Prostate gland (tissue), 2 donors: ENCODE data around the gene DTNB. TPM values are rescaled to one million over a fixed set of nuclear protein-coding genes. Genes with fewer than 3 reads are reported as not detected.

Experiments used
- DNase-seq: peaks from one replicate; pipeline ENCODE4 v3.0.0-alpha.2; 2019; ENCODE audit warnings: low spot score
- H3K27ac ChIP-seq, 2 donors: fragments of 200-600 bp; sonication (generic); 2 replicates each; pipeline ENCODE4 v1.5.1; 2017 to 2019
- H3K27me3 ChIP-seq: fragments of 200-600 bp; sonication (generic); replicated peaks from 2 replicates; pipeline ENCODE4 v1.5.1; 2019; ENCODE audit not compliant: insufficient read depth
- H3K36me3 ChIP-seq, 2 donors: fragments of 200-600 bp; sonication (generic); 1 replicate in 1 of 2; 2 replicates in 1 of 2; pipeline versions ENCODE4 v1.5.1 to v1.8.1; 2017 to 2019
- H3K4me1 ChIP-seq: fragments of 200-600 bp; sonication (generic); replicated peaks from 2 replicates; pipeline ENCODE4 v1.5.1; 2019
- H3K4me3 ChIP-seq, 2 donors: fragments of 200-600 bp; sonication (generic); 2 replicates each; pipeline ENCODE4 v1.5.1; 2017 to 2019
- H3K9me3 ChIP-seq: fragments of 200-600 bp; sonication (generic); 2 replicates; pipeline ENCODE4 v1.5.1; 2017
- POLR2A ChIP-seq: fragments of 450-650 bp; IDR thresholded peaks from one replicate; pipeline ENCODE4 v1.6.1; 2016; ENCODE audit warnings: antibody characterized with exemption, mild to moderate bottlenecking
- POLR2AphosphoS5 ChIP-seq: sonication (generic); formaldehyde crosslinking; IDR thresholded peaks from one replicate; pipeline ENCODE4 v1.6.1; 2017; ENCODE audit warnings: antibody characterized with exemption
- WGBS: methylation state at CpG from one replicate; pipeline ENCODE4 v1.1.5; 2018; 5-methylcytosine and 5-hydroxymethylcytosine counted together
- intact Hi-C: fragments of 100-400 bp; cut with DNase I; formaldehyde crosslinking; loops from one replicate; pipeline ENCODE4 v1.14.2; 2022
- total RNA-seq, 2 donors: library from RNA; depleted of rRNA; stranded (reverse); fragments of >200 nt; gene quantifications; one replicate each; pipeline ENCODE4 v1.1.0, GENCODE V29; 2016
- TF ChIP-seq, protein P1 (sequence below), 4 experiments: fragments of 200-600 bp in 2 of 4; fragments of 450-650 bp in 2 of 4; sonication (generic) in 2 of 4; IDR thresholded peaks; 1 replicate in 3 of 4; 2 replicates in 1 of 4; pipeline ENCODE4 v1.5.1; 2016 to 2019; ENCODE audit warnings: antibody characterized with exemption in 4 of 4, mild to moderate bottlenecking in 2 of 4, moderate library complexity in 2 of 4

Gene DTNB
- total RNA-seq, 2 donors from 2014 or later, result 47.0 to 61.9 TPM

DNA sequence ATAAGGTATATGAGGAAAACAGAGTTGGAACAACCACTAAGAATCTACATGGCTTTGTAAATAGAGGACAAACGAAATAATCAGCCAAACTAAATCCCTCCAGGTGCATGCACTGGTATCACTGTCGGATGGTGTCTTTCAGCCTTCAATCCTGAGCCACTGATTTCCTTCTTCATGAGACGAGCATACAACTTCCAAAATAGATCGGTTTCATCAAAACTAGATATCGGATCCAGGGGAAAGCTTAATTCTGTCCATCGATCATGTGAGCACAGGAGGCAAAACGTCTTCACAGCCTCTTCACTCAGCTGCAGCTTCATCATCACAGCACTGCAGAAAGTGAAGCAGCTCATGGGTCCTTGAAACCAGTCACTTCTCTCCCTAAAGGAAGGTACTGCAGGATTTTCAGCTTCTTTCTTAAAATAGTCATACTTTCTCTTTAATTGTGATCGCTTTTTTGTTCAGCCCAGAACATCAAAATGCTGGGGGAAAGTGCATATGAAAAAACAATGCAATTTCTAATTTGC, 80.5 kb downstream of the DTNB start:
- Histone ChIP-seq H3K9me3 (no peaks in the 10 kb centered on the region), H3K27ac (no peak overlapping the region), H3K27me3 (no peaks in the 10 kb centered on the region), H3K4me3 (no peak overlapping the region), H3K36me3 (no peaks in the 10 kb centered on the region), H3K4me1 (no peaks in the 10 kb centered on the region)
- 90% methylated on average over 8 of the region's 8 CpGs for WGBS
- TF ChIP-seq, protein P1, sequence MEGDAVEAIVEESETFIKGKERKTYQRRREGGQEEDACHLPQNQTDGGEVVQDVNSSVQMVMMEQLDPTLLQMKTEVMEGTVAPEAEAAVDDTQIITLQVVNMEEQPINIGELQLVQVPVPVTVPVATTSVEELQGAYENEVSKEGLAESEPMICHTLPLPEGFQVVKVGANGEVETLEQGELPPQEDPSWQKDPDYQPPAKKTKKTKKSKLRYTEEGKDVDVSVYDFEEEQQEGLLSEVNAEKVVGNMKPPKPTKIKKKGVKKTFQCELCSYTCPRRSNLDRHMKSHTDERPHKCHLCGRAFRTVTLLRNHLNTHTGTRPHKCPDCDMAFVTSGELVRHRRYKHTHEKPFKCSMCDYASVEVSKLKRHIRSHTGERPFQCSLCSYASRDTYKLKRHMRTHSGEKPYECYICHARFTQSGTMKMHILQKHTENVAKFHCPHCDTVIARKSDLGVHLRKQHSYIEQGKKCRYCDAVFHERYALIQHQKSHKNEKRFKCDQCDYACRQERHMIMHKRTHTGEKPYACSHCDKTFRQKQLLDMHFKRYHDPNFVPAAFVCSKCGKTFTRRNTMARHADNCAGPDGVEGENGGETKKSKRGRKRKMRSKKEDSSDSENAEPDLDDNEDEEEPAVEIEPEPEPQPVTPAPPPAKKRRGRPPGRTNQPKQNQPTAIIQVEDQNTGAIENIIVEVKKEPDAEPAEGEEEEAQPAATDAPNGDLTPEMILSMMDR (IDR thresholded peaks at IDR 0.05), result no peak
- no peak for TF ChIP-seq POLR2AphosphoS5
- TF ChIP-seq POLR2A, result no peak
- intact Hi-C loops, result no loop called here
- no peak for DNase-seq

DNA sequence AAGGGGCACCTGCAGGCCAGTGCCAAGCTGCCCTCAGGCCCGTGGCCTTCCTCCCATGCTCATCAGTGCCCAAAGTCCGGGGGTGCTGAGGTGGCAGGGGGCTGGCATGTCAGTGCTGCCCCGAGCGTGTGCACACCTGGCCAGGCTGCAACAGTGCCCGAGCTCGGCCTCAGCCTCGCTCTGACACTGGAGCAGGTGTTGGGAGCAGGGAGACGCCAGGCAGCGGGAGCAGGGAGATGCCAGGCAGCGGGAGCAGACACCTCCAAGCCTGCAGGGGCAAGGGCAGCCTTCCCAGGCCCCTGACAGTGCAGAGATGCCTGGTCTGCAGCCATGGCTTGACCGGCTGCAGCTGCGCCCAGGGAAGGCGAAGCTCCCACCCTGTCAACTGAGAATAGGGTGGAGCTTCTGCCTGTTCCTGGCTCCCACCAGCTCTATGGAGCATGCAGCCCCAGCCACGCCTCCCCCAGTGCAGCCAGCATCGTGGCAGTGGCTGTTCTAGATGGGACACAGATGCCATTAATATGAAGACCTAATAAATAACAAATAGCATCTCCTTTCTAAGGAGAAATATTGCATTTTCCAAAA, 82.4 kb downstream of the DTNB start:
- DNase-seq, result no peak
- Histone ChIP-seq H3K27ac (no peak overlapping the region), H3K9me3 (no peaks in the 10 kb centered on the region), H3K27me3 (no peaks in the 10 kb centered on the region), H3K4me3 (no peak overlapping the region), H3K36me3 (no peaks in the 10 kb centered on the region), H3K4me1 (no peaks in the 10 kb centered on the region)
- 71% methylated on average over 15 of the region's 15 CpGs for WGBS
- intact Hi-C loops, result no loop called here
- TF ChIP-seq POLR2A (no peak), POLR2AphosphoS5 (no peak)

DNA sequence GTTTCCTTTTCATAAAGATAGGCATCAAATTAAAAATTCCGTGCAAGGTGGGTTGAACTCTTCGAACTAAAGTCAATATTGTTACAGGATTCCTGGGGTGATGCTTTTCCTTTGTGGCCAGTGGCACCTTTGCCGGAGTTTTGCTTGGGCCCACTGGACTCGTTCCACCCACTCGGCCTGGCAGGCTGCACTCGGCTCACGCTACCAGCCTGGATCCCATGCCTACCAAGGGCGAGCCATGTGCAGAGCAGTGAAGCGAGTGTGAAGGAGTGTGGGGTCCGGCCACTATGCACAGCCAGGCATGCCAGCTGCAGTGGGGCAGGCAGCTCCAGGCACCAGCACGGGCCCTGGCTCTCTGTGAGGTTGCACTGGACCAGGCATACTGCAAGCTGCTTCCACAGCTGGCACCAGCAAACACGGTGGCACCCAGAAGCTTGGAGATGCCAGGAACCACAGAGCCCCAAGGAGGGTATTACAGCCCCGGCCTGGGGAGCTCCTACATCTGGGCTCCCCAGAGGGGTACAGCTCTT, 83.6 kb downstream of the DTNB start:
- no peaks in the 10 kb centered on the region for H3K4me1 ChIP-seq
- no peak overlapping the region for H3K4me3 ChIP-seq
- 70% methylated on average over 13 of the region's 13 CpGs for WGBS
- intact Hi-C loops, result no loop called here
- no peaks in the 10 kb centered on the region for H3K9me3 ChIP-seq
- DNase-seq, result no peak
- no peaks in the 10 kb centered on the region for H3K36me3 ChIP-seq
- TF ChIP-seq, protein P1 (IDR thresholded peaks at IDR 0.05), result no peak
- no peak overlapping the region for H3K27ac ChIP-seq
- H3K27me3 ChIP-seq, result no peaks in the 10 kb centered on the region

DNA sequence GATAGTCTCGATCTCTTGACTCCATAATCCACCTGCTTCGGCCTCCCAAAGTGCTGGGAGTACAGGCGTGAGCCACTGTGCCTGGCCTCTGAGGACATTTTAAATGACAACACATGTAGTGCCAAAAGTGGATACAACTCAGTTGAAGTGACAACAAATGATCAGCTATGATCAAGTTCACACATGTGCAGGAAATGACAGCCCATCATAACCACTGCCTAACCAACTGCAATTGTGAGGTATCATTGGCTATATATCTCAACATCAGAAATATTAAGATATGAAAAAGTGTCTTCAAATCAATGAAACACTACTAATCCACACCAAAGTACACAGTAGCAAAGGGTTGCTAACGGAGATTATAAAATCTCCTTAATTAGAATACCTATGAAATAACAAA, 84.8 kb downstream of the DTNB start:
- WGBS, result 91% methylated on average over 4 of the region's 4 CpGs
- H3K36me3 ChIP-seq, result no peaks in the 10 kb centered on the region
- no peak for DNase-seq
- no peaks in the 10 kb centered on the region for H3K4me1 ChIP-seq
- no peak overlapping the region for H3K4me3 ChIP-seq
- H3K27ac ChIP-seq, result no peak overlapping the region
- intact Hi-C loops, result no loop called here
- TF ChIP-seq POLR2AphosphoS5 (no peak), POLR2A (no peak)
- TF ChIP-seq, protein P1 (IDR thresholded peaks at IDR 0.05), result no peak
- H3K9me3 ChIP-seq, result no peaks in the 10 kb centered on the region
- no peaks in the 10 kb centered on the region for H3K27me3 ChIP-seq

DNA sequence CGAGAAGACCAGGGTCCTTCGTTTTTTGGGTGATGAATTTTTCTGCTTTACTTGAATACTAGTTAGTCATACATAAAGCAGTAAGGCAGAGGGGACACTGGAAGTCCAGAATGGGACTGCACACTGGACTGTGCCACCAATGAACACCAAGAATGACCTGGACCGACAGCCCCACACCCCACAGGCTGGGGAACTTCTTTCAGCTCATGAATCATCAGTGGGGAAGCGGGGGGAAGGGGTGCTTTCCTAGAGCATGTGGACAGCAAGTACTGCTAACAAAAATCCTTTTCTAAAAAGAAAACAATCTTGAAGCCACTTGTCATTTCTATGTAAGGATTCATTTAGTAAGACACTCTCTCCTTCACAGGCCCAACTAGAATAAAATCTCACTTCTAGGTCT, 86.0 kb downstream of the DTNB start:
- no peak overlapping the region for H3K4me3 ChIP-seq
- DNase-seq, result no peak
- TF ChIP-seq, protein P1 (IDR thresholded peaks at IDR 0.05), result no peak
- no peak for TF ChIP-seq POLR2AphosphoS5
- no peak for TF ChIP-seq POLR2A
- H3K27me3 ChIP-seq, result no peaks in the 10 kb centered on the region
- intact Hi-C loops, result no loop called here
- no peaks in the 10 kb centered on the region for H3K9me3 ChIP-seq
- WGBS, result 66% methylated on average over 4 of the region's 4 CpGs
- no peaks in the 10 kb centered on the region for H3K4me1 ChIP-seq
- H3K36me3 ChIP-seq, result no peaks in the 10 kb centered on the region
- H3K27ac ChIP-seq, result no peak overlapping the region
